HUES6 (cell line): ENCODE measurements around the gene GTF3C1.

Source experiments
- H3K27ac ChIP-seq: 2 replicates; pipeline ENCODE4 v1.7.0; 2013; ENCODE audit warnings: low read depth, mild to moderate bottlenecking, low read length, inconsistent platforms
- H3K27me3 ChIP-seq: 2 replicates; pipeline ENCODE4 v1.6.1; 2013; ENCODE audit warnings: low read length; ENCODE audit not compliant: control insufficient read depth, insufficient read depth
- H3K36me3 ChIP-seq: 2 replicates; pipeline ENCODE4 v1.6.1; 2013; ENCODE audit warnings: low read length; ENCODE audit not compliant: control insufficient read depth, insufficient read depth
- H3K4me1 ChIP-seq: 2 replicates; pipeline ENCODE4 v1.6.1; 2013; ENCODE audit warnings: low read length; ENCODE audit not compliant: control insufficient read depth, insufficient read depth
- H3K4me3 ChIP-seq: 2 replicates; pipeline ENCODE4 v1.5.1; 2013; ENCODE audit warnings: low read depth, low read length
- H3K9ac ChIP-seq: one replicate; pipeline ENCODE4 v1.6.1; 2013; ENCODE audit warnings: mild to moderate bottlenecking, low read length
- H3K9me3 ChIP-seq: 2 replicates; pipeline ENCODE4 v1.6.1; 2013; ENCODE audit warnings: low read depth, low read length; ENCODE audit not compliant: control insufficient read depth, insufficient read depth

GTF3C1 gene

DNA sequence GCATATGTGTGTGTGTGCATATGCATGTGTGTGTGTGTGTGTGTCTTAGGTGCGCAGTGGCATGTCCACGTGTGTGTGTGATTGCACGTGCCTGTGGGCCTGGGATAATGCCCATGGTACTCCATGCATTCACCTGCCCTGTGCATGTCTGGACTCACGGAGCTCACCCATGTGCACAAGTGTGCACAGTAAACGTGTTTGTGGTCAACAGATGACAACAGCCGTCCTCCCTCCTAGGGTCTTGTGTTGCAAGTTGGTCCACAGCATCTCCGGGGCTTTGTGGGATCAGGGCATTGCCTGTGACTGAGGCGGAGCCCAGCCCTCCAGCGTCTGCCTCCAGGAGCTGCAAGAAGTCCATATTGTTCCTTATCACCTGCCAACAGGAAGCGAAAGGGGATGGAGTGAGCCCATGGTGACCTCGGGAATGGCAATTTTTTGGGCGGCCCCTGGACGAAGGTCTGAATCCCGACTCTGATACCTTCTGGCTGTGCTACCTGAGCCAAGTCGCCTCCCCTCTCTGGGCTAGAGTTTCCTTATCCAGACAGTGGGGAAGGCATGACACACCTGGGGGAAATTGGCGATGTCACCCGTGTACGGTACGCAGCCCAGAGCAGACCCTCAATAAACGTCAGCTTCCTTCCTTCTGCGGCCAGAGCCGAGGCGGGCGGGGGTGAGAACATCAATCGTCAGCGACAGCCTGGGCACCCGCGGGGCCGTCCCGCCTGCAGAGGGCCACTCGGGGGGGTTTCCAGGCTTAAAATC is 100.1 kb downstream of the GTF3C1 start:
- H3K4me1 ChIP-seq, result peaks cover 3% of the 10 kb centered on the region; the same call in 1 of the 2 replicates

DNA sequence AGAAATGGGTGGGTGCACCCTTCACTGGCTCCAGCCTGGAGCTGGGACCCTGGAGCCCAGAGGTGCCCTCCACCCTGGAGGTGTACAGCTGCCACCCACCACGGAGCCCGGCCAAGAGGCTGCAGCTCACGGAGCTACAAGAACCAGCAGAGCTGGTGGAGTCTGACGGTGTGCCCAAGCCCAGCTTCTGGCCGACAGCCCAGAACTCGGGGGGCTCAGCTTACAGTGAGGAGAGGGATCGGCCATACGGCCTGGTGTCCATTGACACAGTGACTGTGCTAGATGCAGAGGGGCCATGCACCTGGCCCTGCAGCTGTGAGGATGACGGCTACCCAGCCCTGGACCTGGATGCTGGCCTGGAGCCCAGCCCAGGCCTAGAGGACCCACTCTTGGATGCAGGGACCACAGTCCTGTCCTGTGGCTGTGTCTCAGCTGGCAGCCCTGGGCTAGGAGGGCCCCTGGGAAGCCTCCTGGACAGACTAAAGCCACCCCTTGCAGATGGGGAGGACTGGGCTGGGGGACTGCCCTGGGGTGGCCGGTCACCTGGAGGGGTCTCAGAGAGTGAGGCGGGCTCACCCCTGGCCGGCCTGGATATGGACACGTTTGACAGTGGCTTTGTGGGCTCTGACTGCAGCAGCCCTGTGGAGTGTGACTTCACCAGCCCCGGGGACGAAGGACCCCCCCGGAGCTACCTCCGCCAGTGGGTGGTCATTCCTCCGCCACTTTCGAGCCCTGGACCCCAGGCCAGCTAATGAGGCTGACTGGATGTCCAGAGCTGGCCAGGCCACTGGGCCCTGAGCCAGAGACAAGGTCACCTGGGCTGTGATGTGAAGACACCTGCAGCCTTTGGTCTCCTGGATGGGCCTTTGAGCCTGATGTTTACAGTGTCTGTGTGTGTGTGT is 100.9 kb downstream of the GTF3C1 start:
- Histone ChIP-seq H3K4me3 (no peak overlapping the region), H3K27ac (no peak overlapping the region), H3K27me3 (no peaks in the 10 kb centered on the region), H3K36me3 (0 out of 2 replicates have a peak, but pooled peaks cover 3% of the 10 kb centered on the region), H3K4me1 (peaks cover 3% of the 10 kb centered on the region; the same call in 1 of the 2 replicates), H3K9me3 (peaks cover 20% of the 10 kb centered on the region), H3K9ac (no peak overlapping the region)

More for the DNA sequence above, 100.1 kb downstream of the GTF3C1 start:
- Histone ChIP-seq H3K9ac (no peak overlapping the region), H3K9me3 (peaks cover 12% of the 10 kb centered on the region), H3K27ac (no peak overlapping the region), H3K36me3 (0 out of 2 replicates have a peak, but pooled peaks cover 3% of the 10 kb centered on the region), H3K4me3 (no peak overlapping the region), H3K27me3 (no peaks in the 10 kb centered on the region)

- Histone ChIP-seq H3K27ac (no peak overlapping the region), H3K36me3 (0 out of 2 replicates have a peak, but pooled peaks cover 3% of the 10 kb centered on the region), H3K9ac (no peak overlapping the region), H3K4me3 (no peak overlapping the region), H3K9me3 (peaks cover 22% of the 10 kb centered on the region), H3K4me1 (peaks cover 3% of the 10 kb centered on the region; the same call in 1 of the 2 replicates), H3K27me3 (no peaks in the 10 kb centered on the region)
Observed at GRCh38 chr16:27447301-27447700, 102.4 kb downstream of the GTF3C1 start.

DNA sequence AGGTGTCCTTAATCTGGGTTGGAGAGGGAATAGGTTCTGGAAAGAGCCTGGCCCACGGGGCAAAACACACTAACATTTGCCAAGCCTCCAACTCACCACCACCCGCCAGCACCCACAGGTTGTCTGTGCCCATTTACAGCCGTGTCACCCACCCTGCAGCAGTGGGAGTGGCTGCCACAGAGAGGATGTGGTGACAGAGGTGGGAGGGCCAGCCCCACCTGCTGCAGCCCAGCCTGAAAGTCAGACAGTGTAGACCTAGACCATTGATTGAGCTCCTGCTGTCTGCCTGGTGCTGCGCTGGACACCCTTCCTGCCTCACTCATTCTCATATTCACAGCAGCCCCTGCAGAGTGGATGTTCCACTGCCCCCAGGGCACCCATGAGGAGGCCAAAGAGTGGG is 103.0 kb downstream of the GTF3C1 start:
- H3K27me3 ChIP-seq, result no peaks in the 10 kb centered on the region
- H3K9ac ChIP-seq, result no peak overlapping the region
- H3K4me1 ChIP-seq, result peaks cover 3% of the 10 kb centered on the region; the same call in 1 of the 2 replicates
- H3K27ac ChIP-seq, result no peak overlapping the region
- no peak overlapping the region for H3K4me3 ChIP-seq
- peaks cover 22% of the 10 kb centered on the region for H3K9me3 ChIP-seq
- 0 out of 2 replicates have a peak, but pooled peaks cover 3% of the 10 kb centered on the region for H3K36me3 ChIP-seq

GRCh38 chr16:27445502-27446175 is 104.1 kb downstream of the GTF3C1 start:
- Histone ChIP-seq H3K36me3 (0 out of 2 replicates have a peak, but pooled peaks cover 3% of the 10 kb centered on the region), H3K4me3 (no peak overlapping the region), H3K27ac (no peak overlapping the region), H3K4me1 (peaks cover 3% of the 10 kb centered on the region; the same call in 1 of the 2 replicates), H3K27me3 (no peaks in the 10 kb centered on the region), H3K9me3 (peaks cover 22% of the 10 kb centered on the region), H3K9ac (no peak overlapping the region)

DNA sequence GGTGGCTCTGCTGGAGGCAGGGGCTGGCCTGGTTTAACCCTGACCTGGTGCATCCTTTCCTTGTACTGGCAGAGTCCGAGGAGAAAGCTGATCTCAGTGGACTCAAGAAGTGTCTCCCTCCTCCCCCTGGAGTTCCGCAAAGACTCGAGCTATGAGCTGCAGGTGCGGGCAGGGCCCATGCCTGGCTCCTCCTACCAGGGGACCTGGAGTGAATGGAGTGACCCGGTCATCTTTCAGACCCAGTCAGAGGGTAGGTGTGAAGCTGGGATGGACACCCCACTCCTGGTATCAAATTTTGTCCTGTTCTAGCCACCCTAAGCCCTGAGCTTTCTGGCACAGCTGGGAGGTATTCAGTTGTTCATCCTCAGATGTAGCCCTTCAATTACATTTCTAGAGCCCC is 105.2 kb downstream of the GTF3C1 start:
- no peak overlapping the region for H3K4me3 ChIP-seq
- no peaks in the 10 kb centered on the region for H3K27me3 ChIP-seq
- 0 out of 2 replicates have a peak, but pooled peaks cover 3% of the 10 kb centered on the region for H3K36me3 ChIP-seq
- peaks cover under 1% of the 10 kb centered on the region; the same call in 1 of the 2 replicates for H3K4me1 ChIP-seq
- H3K27ac ChIP-seq, result no peak overlapping the region
- peaks cover 22% of the 10 kb centered on the region for H3K9me3 ChIP-seq
- no peak overlapping the region for H3K9ac ChIP-seq

GRCh38 chr16:27444015-27444414 is 105.7 kb downstream of the GTF3C1 start:
- H3K36me3 ChIP-seq, result 0 out of 2 replicates have a peak, but pooled peaks cover 3% of the 10 kb centered on the region
- no peak overlapping the region for H3K27ac ChIP-seq
- no peak overlapping the region for H3K4me3 ChIP-seq
- peaks cover 4% of the 10 kb centered on the region; the same call in 1 of the 2 replicates for H3K4me1 ChIP-seq
- H3K9me3 ChIP-seq, result peaks cover 22% of the 10 kb centered on the region
- H3K9ac ChIP-seq, result no peak overlapping the region
- H3K27me3 ChIP-seq, result no peaks in the 10 kb centered on the region

DNA sequence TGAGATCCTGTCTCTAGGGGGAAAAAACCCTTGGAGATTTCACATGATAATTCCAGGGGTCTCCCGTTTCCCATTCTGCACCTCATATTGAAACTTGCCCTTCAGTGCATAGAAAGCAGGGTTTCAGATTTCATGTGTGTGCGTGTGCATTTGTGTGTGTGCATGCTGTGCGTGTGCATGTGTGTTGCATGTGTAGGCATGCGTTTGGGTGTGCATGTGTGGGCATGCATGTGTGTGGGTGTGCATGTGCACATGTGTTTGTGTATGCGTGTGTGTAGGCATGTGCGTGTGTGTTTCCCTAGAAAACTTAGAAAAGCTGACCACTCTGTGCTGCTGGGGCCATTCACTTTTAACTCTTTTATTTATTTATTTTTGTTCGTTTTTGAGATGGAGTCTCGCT is 107.7 kb downstream of the GTF3C1 start:
- H3K9ac ChIP-seq, result no peak overlapping the region
- H3K4me3 ChIP-seq, result no peak overlapping the region
- H3K4me1 ChIP-seq, result peaks cover 4% of the 10 kb centered on the region; the same call in 1 of the 2 replicates
- peaks cover 18% of the 10 kb centered on the region for H3K9me3 ChIP-seq
- no peaks in the 10 kb centered on the region for H3K27me3 ChIP-seq
- no peak overlapping the region for H3K27ac ChIP-seq
- 0 out of 2 replicates have a peak, but pooled peaks cover 3% of the 10 kb centered on the region for H3K36me3 ChIP-seq

DNA sequence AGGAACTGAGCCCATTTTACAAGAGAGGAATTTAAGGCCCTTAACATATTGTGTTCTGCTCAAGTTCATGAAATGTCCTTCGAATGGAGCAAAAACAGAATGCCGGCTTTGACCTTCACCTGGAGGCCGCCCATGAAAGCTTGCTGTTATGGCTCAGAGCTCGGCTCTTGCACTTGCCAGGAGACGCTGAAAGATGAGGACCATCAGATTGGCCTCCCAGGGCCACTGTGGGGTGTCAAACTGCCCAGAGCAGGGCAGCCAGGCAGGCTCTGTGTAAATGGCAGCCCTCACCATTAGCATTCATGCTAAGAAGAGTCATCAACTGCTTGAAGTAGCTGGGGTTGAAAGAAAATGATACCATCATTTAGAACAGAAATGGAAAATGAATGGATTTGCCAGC is 108.4 kb downstream of the GTF3C1 start:
- Histone ChIP-seq H3K4me3 (no peak overlapping the region), H3K9me3 (peaks cover 18% of the 10 kb centered on the region), H3K4me1 (peaks cover 4% of the 10 kb centered on the region; the same call in 1 of the 2 replicates), H3K9ac (no peak overlapping the region), H3K36me3 (0 out of 2 replicates have a peak, but pooled peaks cover 3% of the 10 kb centered on the region), H3K27me3 (no peaks in the 10 kb centered on the region), H3K27ac (no peak overlapping the region)

DNA sequence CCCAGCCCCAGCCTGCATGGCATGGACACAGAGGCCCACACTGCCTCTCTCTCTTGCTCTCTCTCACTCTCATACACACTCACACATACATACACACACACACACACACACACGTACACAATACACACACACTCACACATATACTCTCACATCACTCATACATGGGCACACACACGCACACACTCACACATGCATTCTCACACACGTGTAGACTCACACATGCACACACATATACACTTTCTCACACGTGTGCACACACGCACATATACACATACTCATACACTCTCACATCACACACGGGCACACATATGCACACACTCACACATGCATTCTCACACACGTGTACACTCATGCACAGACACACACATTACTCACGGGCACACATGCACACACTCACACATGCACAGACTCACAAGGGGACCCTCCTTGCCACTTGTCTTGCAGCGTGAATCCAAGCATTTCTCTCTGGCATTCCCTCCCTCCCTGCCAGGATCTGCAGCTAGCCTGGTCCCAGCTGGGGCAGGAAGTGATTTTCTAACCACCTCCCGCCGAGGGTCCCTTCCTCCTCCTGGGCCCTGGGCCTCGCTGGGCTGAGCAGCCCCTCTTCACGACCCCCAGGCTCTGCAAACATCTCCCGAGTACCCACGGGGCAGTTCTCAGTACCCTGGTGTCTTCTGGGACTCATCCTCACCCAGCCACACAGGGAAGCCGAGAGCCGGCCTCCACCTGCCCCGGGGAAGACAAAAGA is 110.3 kb downstream of the GTF3C1 start:
- Histone ChIP-seq H3K4me1 (peaks cover 4% of the 10 kb centered on the region; the same call in 1 of the 2 replicates), H3K9me3 (peaks cover 8% of the 10 kb centered on the region), H3K27ac (no peak overlapping the region), H3K4me3 (no peak overlapping the region), H3K36me3 (no peaks in the 10 kb centered on the region), H3K9ac (no peak overlapping the region), H3K27me3 (no peaks in the 10 kb centered on the region)
